Adrenal gland (tissue), 12 donors: ENCODE data around the gene KRT1. TPM values are rescaled to one million over a fixed set of nuclear protein-coding genes. Genes with fewer than 3 reads are reported as not detected.

Experiments used
- DNase-seq, 7 donors: peaks; one replicate each; pipeline ENCODE4 v3.0.0-alpha.2; 2019 to 2020
- H3K27ac ChIP-seq, 5 donors: fragments of 200-600 bp; sonication (generic) in 4 of 5; 1 replicate in 3 of 5; 2 replicates in 2 of 5; pipeline versions ENCODE4 v1.5.1 to v1.8.0; 2016 to 2020; ENCODE audit warnings: mild to moderate bottlenecking in 1 of 5
- H3K27me3 ChIP-seq: fragments of 200-600 bp; 2 replicates; pipeline ENCODE4 v1.8.0; 2021
- H3K36me3 ChIP-seq, 2 donors: fragments of 200-600 bp; replicated peaks in 1 of 2; 1 replicate in 1 of 2; 2 replicates in 1 of 2; pipeline versions ENCODE4 v1.5.1 to v1.8.0; 2018 to 2022
- H3K4me1 ChIP-seq, 2 donors: fragments of 200-600 bp; replicated peaks in 1 of 2; 1 replicate in 1 of 2; 2 replicates in 1 of 2; pipeline versions ENCODE4 v1.5.1 to v1.8.0; 2018 to 2021
- H3K4me3 ChIP-seq, 4 donors: fragments of 200-600 bp; sonication (generic) in 3 of 4; one replicate each; pipeline ENCODE4 v1.5.1; 2016 to 2018
- H3K9me3 ChIP-seq, 3 donors: fragments of 200-600 bp; sonication (generic) in 1 of 3; replicated peaks in 1 of 3; 1 replicate in 2 of 3; 2 replicates in 1 of 3; pipeline versions ENCODE4 v1.5.1 to v1.8.0; 2016 to 2021
- POLR2A ChIP-seq, 2 donors: fragments of 450-650 bp; IDR thresholded peaks; one replicate each; pipeline ENCODE4 v1.6.1; 2017; ENCODE audit warnings: antibody characterized with exemption in 2 of 2, mild to moderate bottlenecking in 2 of 2, moderate library complexity in 1 of 2
- WGBS, 4 donors: extraction: QIAGEN DNeasy Blood & Tissue Kit in 2 of 4; methylation state at CpG; one replicate each; pipeline versions ENCODE4 v1.1.5 to v1.1.7; 2013 to 2017; 5-methylcytosine and 5-hydroxymethylcytosine counted together
- intact Hi-C, 2 donors: fragments of 100-400 bp; cut with DNase I; formaldehyde crosslinking; loops; one replicate each; pipeline versions ENCODE4 v1.14.1 to v1.15.0; 2022 to 2023
- polyA plus RNA-seq, 3 donors: library from polyadenylated mRNA; stranded (reverse); fragments of 200-250 nt in 2 of 3; fragments of 350-450 nt in 1 of 3; fragmentation: Illumina TruSeq in 1 of 3; extraction: RNeasy Lipid Tissue Mini Kit (QIAGEN cat#74804) in 1 of 3; gene quantifications; one replicate each; pipeline ENCODE4 v1.2.3, GENCODE V29; 2013 to 2014
- total RNA-seq, 9 donors: library from RNA; depleted of rRNA in 4 of 9; stranded (reverse); fragments of >200 nt in 4 of 9; fragments of 120-200 nt in 1 of 9; fragmentation: NEBNext Ultra II Directional in 1 of 9; extraction: Animal tissue kit (Norgen Biotek cat#: 25700) in 1 of 9; gene quantifications; one replicate each; pipeline versions ENCODE4 v1.1.0 to v1.2.4, GENCODE V29; 2013 to 2023
- TF ChIP-seq, protein P1 (sequence below), 6 experiments: fragments of 450-650 bp in 4 of 6; fragments of 200-600 bp in 2 of 6; sonication (generic) in 1 of 6; IDR thresholded peaks; 1 replicate in 5 of 6; 2 replicates in 1 of 6; pipeline versions ENCODE4 v1.5.1 to v1.8.0; 2016 to 2021; ENCODE audit warnings: antibody characterized with exemption in 6 of 6, mild to moderate bottlenecking in 2 of 6, moderate library complexity in 1 of 6
- donor health status: healthy with polysubstance abuse.
- donor health status: Bipolar disorder and iron deficiency.
- donor health status: DM: yes; HTN: yes; CAD: no.
- donor health status: DM: no; HTN: no; CAD: no.
- donor health status: DM: no; HTN: no; CAD: no.
- donor health status: DM: yes; HTN: yes; CAD: no.

Gene KRT1
- total and polyA plus RNA-seq, 12 donors = 0.08 to 0.67 TPM; not detected in 10

DNA sequence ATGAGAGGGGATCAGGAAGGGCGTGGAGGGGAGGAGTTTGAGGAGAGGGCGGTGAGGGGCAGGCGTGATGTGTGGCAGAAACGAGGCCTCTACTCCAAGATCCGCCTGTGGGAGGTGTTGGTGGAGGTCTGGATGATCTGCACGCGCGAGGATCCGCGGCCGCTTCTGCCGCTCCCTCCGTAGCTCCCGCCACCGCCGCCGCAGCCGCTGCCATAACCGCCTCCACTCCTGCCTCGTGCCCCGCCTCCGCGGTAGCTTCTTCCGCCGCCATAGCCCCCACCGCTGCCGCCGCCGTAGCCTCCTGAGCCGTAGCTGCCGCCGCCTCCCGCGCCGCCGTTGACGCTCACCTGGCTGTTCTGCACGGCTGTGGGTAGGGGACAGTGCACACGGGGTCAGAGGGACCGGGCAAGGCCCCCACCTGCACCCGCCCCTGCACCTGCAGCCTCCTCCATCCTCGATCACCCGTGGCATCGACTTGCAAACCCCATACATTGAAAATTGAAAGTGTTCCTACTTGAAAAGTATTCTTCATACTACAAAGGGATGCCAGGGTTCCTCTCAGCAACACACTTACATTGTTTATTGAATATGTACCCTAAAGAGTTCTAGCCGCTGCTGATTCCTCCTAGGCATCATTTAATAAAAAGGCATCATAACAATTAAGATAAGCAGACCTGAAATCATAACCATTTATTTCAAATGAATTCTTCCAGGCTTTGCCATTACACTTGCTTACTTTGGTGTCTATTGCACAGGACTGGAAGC is 11.1 kb upstream of the KRT1 start:
- no peak for DNase-seq
- H3K4me1 ChIP-seq = peaks cover 0 to 9% of the 10 kb centered on the region in 2 donors
- H3K4me3 ChIP-seq = peak overlapping the region in 1 of 4 donors; percentile 22
- H3K36me3 ChIP-seq = no peaks in the 10 kb centered on the region
- peaks cover 24% of the 10 kb centered on the region for H3K27me3 ChIP-seq
- intact Hi-C loops = no loop called here
- no peak for TF ChIP-seq POLR2A (IDR thresholded peaks at IDR 0.05)
- TF ChIP-seq, protein P1, sequence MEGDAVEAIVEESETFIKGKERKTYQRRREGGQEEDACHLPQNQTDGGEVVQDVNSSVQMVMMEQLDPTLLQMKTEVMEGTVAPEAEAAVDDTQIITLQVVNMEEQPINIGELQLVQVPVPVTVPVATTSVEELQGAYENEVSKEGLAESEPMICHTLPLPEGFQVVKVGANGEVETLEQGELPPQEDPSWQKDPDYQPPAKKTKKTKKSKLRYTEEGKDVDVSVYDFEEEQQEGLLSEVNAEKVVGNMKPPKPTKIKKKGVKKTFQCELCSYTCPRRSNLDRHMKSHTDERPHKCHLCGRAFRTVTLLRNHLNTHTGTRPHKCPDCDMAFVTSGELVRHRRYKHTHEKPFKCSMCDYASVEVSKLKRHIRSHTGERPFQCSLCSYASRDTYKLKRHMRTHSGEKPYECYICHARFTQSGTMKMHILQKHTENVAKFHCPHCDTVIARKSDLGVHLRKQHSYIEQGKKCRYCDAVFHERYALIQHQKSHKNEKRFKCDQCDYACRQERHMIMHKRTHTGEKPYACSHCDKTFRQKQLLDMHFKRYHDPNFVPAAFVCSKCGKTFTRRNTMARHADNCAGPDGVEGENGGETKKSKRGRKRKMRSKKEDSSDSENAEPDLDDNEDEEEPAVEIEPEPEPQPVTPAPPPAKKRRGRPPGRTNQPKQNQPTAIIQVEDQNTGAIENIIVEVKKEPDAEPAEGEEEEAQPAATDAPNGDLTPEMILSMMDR (IDR thresholded peaks at IDR 0.05) = no peak
- no peak overlapping the region for H3K27ac ChIP-seq
- no peaks in the 10 kb centered on the region for H3K9me3 ChIP-seq
- 6 to 15% (median 7%) methylated on average over 19 to 45 of the region's 45 CpGs for WGBS, 4 donors

DNA sequence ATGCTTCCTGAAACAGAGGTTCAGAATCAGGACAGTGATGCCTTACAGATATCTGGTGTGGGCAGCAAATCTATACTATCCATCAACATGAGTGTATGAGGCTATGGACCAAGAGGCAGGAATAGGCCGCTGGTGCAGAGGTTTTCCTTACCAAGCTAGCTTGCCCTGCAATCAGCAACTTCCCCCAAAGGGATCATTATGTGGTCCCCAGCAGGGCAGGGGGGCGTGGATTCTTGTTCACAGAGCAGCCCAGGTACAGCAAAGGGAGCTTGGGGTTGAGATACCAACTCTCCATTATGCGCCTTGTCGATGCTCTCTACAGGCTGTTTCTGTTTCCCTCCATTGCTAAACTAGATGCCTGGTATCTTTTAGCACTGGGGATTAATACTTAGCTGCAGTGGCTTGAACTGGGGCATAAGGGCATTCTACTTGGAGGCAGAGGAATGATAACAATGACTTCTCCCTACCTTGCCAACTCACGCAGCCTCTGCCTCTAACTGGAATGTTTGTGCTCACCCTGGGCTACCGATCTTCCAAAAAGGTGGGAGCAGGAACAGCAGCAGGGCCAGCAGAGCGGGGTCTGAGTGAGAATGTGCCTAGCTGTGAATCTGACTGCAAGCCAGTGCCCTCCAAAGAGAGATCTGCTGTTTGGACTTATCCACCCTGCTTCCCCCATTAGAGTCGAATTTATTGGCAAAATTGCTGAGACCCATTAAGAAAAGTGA is 10.3 kb upstream of the KRT1 start:
- no peaks in the 10 kb centered on the region for H3K9me3 ChIP-seq
- no peak for TF ChIP-seq POLR2A (IDR thresholded peaks at IDR 0.05)
- TF ChIP-seq, protein P1 (IDR thresholded peaks at IDR 0.05) = no peak
- DNase-seq = no peak
- H3K36me3 ChIP-seq = no peaks in the 10 kb centered on the region
- intact Hi-C loops = no loop called here
- 60 to 70% (median 67%) methylated on average over 7 to 8 of the region's 8 CpGs for WGBS, 4 donors
- H3K27ac ChIP-seq = no peak overlapping the region
- H3K4me3 ChIP-seq = no peak overlapping the region
- H3K27me3 ChIP-seq = peaks cover 28% of the 10 kb centered on the region
- peaks cover 0 to 9% of the 10 kb centered on the region in 2 donors for H3K4me1 ChIP-seq

DNA sequence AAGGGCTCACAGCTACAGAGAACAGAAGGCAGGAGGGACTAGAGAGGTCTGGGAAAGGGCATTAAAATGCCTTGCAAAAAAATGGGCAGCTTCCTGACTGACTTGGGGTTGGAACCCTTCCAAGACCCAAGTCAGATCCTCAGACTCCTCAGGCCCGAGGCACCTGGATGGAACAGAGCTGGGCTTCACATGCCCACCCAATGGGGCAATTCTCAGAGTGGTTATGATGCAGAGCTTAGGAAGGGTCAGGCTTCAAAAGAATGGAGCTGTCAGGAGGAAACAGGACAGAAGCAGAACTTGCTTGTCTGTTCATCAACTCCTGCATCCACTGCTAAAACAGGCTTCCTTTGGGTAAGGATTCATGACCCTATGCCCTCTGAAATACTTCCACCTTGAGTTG is 9.7 kb upstream of the KRT1 start:
- no peaks in the 10 kb centered on the region for H3K9me3 ChIP-seq
- TF ChIP-seq POLR2A (IDR thresholded peaks at IDR 0.05) = no peak
- TF ChIP-seq, protein P1 (IDR thresholded peaks at IDR 0.05) = no peak
- WGBS, 4 donors = 78 to 92% (median 87%) methylated on average over 1 of the region's 1 CpG
- intact Hi-C loops = no loop called here
- peaks cover 0 to 9% of the 10 kb centered on the region in 2 donors for H3K4me1 ChIP-seq
- DNase-seq = no peak
- no peak overlapping the region for H3K4me3 ChIP-seq
- no peaks in the 10 kb centered on the region for H3K36me3 ChIP-seq
- H3K27me3 ChIP-seq = peaks cover 29% of the 10 kb centered on the region
- no peak overlapping the region for H3K27ac ChIP-seq

DNA sequence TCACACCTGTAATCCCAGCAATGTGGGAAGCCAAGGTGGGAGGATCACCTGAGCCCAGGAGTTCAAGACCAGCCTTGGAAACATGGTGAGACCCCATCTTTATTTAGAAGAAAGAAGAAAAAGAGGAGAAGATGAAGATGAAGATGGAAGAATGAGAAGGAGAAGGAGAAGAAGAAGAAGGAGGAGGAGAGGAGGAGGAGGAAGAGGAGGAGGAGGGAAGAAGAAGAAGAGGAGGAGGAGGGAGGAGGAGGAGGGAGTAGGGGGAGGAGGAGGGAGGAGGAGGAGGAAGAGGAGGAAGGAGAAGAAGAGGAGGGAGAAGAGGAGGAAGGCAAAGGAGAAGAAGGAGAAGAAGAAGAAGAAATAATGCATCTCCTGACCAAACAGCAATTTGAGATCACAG is 9.0 kb upstream of the KRT1 start:
- Histone ChIP-seq H3K27me3 (peaks cover 29% of the 10 kb centered on the region), H3K4me1 (peaks cover 0 to 9% of the 10 kb centered on the region in 2 donors), H3K9me3 (no peaks in the 10 kb centered on the region), H3K4me3 (no peak overlapping the region), H3K27ac (no peak overlapping the region), H3K36me3 (no peaks in the 10 kb centered on the region)
- no peak for DNase-seq
- intact Hi-C loops = no loop called here
- TF ChIP-seq, protein P1 (IDR thresholded peaks at IDR 0.05) = no peak
- TF ChIP-seq POLR2A (IDR thresholded peaks at IDR 0.05) = no peak
